SK-N-SH (cell line): ENCODE results near the gene PRR27. TPM values are rescaled to one million over a fixed set of nuclear protein-coding genes. Genes with fewer than 3 reads are reported as not detected.
"Not testable (repeated sequence)": the region's sequence is repeated elsewhere in the genome, so short reads cannot be mapped to it uniquely, and the experiment has no call there.

Experiments used
- CTCF ChIA-PET: fragments of 300-600, 350-600 bp; formaldehyde crosslinking; extraction: SDS; loops from one replicate; lab custom pipeline; 2021; lab: Yijun Ruan, JAX
- POLR2A ChIA-PET: fragments of 350-600 bp; sonication (Branson Sonifier 250); formaldehyde crosslinking; extraction: SDS; loops from one replicate; lab custom pipeline; 2020; ENCODE audit warnings: antibody characterized with exemption, inconsistent platforms; lab: Yijun Ruan, JAX
- DNase-seq: peaks from one replicate; pipeline ENCODE4 v3.0.0; 2012
- H2AFZ ChIP-seq: fragments of 200-600 bp; sonication (generic); 2 replicates; pipeline ENCODE4 v1.8.1; 2016; ENCODE audit warnings: antibody characterized with exemption, mild to moderate bottlenecking, low read depth
- H3F3A ChIP-seq: fragments of 200-600 bp; sonication (generic); replicated peaks from 2 replicates; pipeline ENCODE3; 2016; ENCODE audit warnings: antibody characterized with exemption, mild to moderate bottlenecking; ENCODE audit not compliant: insufficient read depth
- H3K27ac ChIP-seq, 2 experiments: fragments of 200-500 bp in 1 of 2; fragments of 200-600 bp in 1 of 2; sonication (Bioruptor generic) in 1 of 2; sonication (generic), shearing (Covaris generic) in 1 of 2; 2 replicates each; pipeline versions ENCODE4 v1.5.1 to v1.6.1; 2014 to 2016; ENCODE audit warnings: low read depth in 2 of 2, inconsistent platforms in 1 of 2, low read length in 1 of 2, mild to moderate bottlenecking in 1 of 2, mixed read lengths in 1 of 2
- H3K27me3 ChIP-seq: fragments of 200-600 bp; sonication (generic), shearing (Covaris generic); 2 replicates; pipeline ENCODE4 v1.6.1; 2016; ENCODE audit warnings: mixed run types; ENCODE audit not compliant: insufficient read depth
- H3K36me3 ChIP-seq, 2 experiments: fragments of 200-500 bp in 1 of 2; fragments of 200-600 bp in 1 of 2; sonication (Bioruptor generic) in 1 of 2; sonication (generic) in 1 of 2; replicated peaks in 1 of 2; 2 replicates each; pipeline versions ENCODE3 to v1.5.1; 2014 to 2016; ENCODE audit warnings: low read length in 1 of 2, mild to moderate bottlenecking in 1 of 2; ENCODE audit not compliant: insufficient read depth in 2 of 2, control insufficient read depth in 1 of 2
- H3K4me1 ChIP-seq, 2 experiments: fragments of 200-500 bp in 1 of 2; fragments of 200-600 bp in 1 of 2; sonication (Bioruptor generic) in 1 of 2; sonication (generic), shearing (Covaris generic) in 1 of 2; 2 replicates each; pipeline versions ENCODE4 v1.5.1 to v1.6.1; 2014 to 2016; ENCODE audit warnings: low read depth in 1 of 2, low read length in 1 of 2, mixed run types in 1 of 2; ENCODE audit not compliant: insufficient read depth in 2 of 2, control insufficient read depth in 1 of 2
- H3K4me2 ChIP-seq: fragments of 200-600 bp; sonication (generic), shearing (Covaris generic); 2 replicates; pipeline ENCODE4 v1.6.1; 2017; ENCODE audit warnings: mixed run types
- H3K4me3 ChIP-seq, 2 experiments: fragments of 200-500 bp in 1 of 2; fragments of 200-600 bp in 1 of 2; sonication (Bioruptor generic) in 1 of 2; sonication (generic), shearing (Covaris generic) in 1 of 2; 2 replicates each; pipeline versions ENCODE4 v1.5.1 to v1.8.1; 2014 to 2016; ENCODE audit warnings: low read depth in 2 of 2, inconsistent platforms in 1 of 2, low read length in 1 of 2, mild to moderate bottlenecking in 1 of 2, mixed read lengths in 1 of 2, moderate library complexity in 1 of 2
- H3K79me2 ChIP-seq: fragments of 200-600 bp; sonication (generic); 2 replicates; pipeline ENCODE4 v1.8.1; 2017; ENCODE audit warnings: mild to moderate bottlenecking; ENCODE audit not compliant: insufficient read depth
- H3K9ac ChIP-seq: fragments of 200-600 bp; sonication (generic); 2 replicates; pipeline ENCODE4 v1.6.1; 2017; ENCODE audit warnings: mixed run types
- H3K9me2 ChIP-seq: fragments of 200-600 bp; sonication (generic); 2 replicates; pipeline ENCODE4 v1.6.1; 2017; ENCODE audit warnings: mixed run types
- H3K9me3 ChIP-seq: fragments of 200-600 bp; sonication (generic); 2 replicates; pipeline ENCODE4 v1.6.1; 2017; ENCODE audit warnings: mixed run types, mild to moderate bottlenecking, moderate library complexity
- H4K20me1 ChIP-seq: fragments of 200-600 bp; sonication (generic); 2 replicates; pipeline ENCODE4 v1.6.1; 2017; ENCODE audit warnings: mild to moderate bottlenecking, mixed run types; ENCODE audit not compliant: insufficient read depth
- CHD2 ChIP-seq: fragments of 150-350 bp; IDR thresholded peaks from 2 replicates; pipeline ENCODE4 v1.6.1; 2018; ENCODE audit warnings: low read length; ENCODE audit not compliant: partially characterized antibody
- FOXJ3 ChIP-seq: sonication (generic); formaldehyde crosslinking; IDR thresholded peaks from 2 replicates; pipeline ENCODE4 v1.5.1; 2020; ENCODE audit warnings: mild to moderate bottlenecking, missing genetic modification reagents
- FOXM1 ChIP-seq: IDR thresholded peaks from 2 replicates; pipeline ENCODE4 v1.4.0; 2012; ENCODE audit warnings: low read depth, mild to moderate bottlenecking
- GABPA ChIP-seq: IDR thresholded peaks from 2 replicates; pipeline ENCODE4 v1.4.0; 2012; ENCODE audit warnings: low read depth, mild to moderate bottlenecking
- MXI1 ChIP-seq: IDR thresholded peaks from 2 replicates; pipeline ENCODE4 v1.6.1; 2012; ENCODE audit warnings: mild to moderate bottlenecking, low read depth, low read length, improper control_type of control experiment
- NRF1 ChIP-seq: IDR thresholded peaks from 2 replicates; pipeline ENCODE4 v1.6.1; 2012; ENCODE audit warnings: low read depth, mild to moderate bottlenecking, low read length
- RXRA ChIP-seq: IDR thresholded peaks from 2 replicates; pipeline ENCODE4 v1.4.0; 2012; ENCODE audit warnings: low read depth, mild to moderate bottlenecking, borderline replicate concordance
- SMC3 ChIP-seq: IDR thresholded peaks from 2 replicates; pipeline ENCODE4 v1.6.1; 2012; ENCODE audit warnings: low read depth, low read length, improper control_type of control experiment
- TAF1 ChIP-seq: IDR thresholded peaks from 2 replicates; pipeline ENCODE4 v1.6.1; 2012; ENCODE audit warnings: low read depth, mild to moderate bottlenecking, low read length, moderate library complexity, borderline replicate concordance
- TCF12 ChIP-seq: IDR thresholded peaks from 2 replicates; pipeline ENCODE4 v1.4.0; 2012
- WGBS: methylation state at CpG from one replicate; pipeline ENCODE4 v1.1.6; 2017; ENCODE audit warnings: low lambda C conversion rate; 5-methylcytosine and 5-hydroxymethylcytosine counted together
- polyA plus RNA-seq, 3 experiments: library from polyadenylated mRNA; depleted of rRNA; stranded (reverse); fragments of >200 nt; gene quantifications; 2 replicates each; pipeline ENCODE4 v1.2.3, GENCODE V29; 2012
- TF ChIP-seq, protein P1 (sequence below): fragments of 150-350 bp; IDR thresholded peaks from 2 replicates; pipeline ENCODE4 v1.6.1; 2017; ENCODE audit warnings: antibody characterized with exemption, low read length, low read depth, borderline replicate concordance
- TF ChIP-seq, protein P2 (sequence below): fragments of 150-350 bp; IDR thresholded peaks from 2 replicates; pipeline ENCODE4 v1.6.1; 2016; ENCODE audit warnings: mild to moderate bottlenecking, low read depth, low read length
- TF ChIP-seq, protein P3 (sequence below): fragments of 200-600 bp; sonication (generic); IDR thresholded peaks from 2 replicates; pipeline ENCODE4 v1.6.1; 2017; ENCODE audit warnings: antibody characterized with exemption, mild to moderate bottlenecking, moderate library complexity

Gene PRR27
- polyA plus RNA-seq, 1 of the 3 experiments (the other 2 are of a cell fraction): not detected

DNA sequence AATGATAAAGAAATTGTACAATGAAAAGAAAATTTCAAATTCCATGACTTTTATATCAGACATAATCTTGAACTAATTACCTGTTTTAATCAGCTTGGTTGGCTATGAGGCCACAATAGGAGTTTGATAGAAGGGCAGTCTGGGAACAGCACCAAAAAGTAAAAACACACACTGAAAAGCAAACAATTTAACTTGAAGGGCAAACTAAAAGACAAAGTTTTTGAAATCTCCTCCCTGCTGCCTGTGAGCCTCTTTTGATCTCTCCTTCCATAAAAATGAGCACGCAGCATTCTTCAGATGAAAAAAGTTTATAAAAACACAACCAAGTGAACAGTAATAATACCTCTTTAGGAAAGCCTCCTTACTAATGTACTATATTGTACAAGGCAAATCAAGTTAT is 49.6 kb downstream of the PRR27 start:
- no peak overlapping the region for H3K27ac ChIP-seq
- no peaks in the 10 kb centered on the region for H3K9me3 ChIP-seq
- WGBS: 23% methylated on average over 1 of the region's 1 CpG
- H3K4me3 ChIP-seq: no peak overlapping the region
- H3K27me3 ChIP-seq: no peaks in the 10 kb centered on the region
- H3K9me2 ChIP-seq: no peaks in the 10 kb centered on the region
- H3K4me1 ChIP-seq: no peaks in the 10 kb centered on the region
- H3K9ac ChIP-seq: no peak overlapping the region
- no peak overlapping the region for H2AFZ ChIP-seq
- ChIA-PET POLR2A (no interaction called here), CTCF (no interaction called here)
- H3F3A ChIP-seq: no peaks in the 10 kb centered on the region
- TF ChIP-seq TCF12 (no peak), GABPA (no peak), NRF1 (no peak), MXI1 (no peak), SMC3 (no peak), FOXM1 (no peak), TAF1 (no peak), CHD2 (no peak), FOXJ3 (CRISPR knock-in tag) (no peak), RXRA (no peak)
- TF ChIP-seq, protein P1, sequence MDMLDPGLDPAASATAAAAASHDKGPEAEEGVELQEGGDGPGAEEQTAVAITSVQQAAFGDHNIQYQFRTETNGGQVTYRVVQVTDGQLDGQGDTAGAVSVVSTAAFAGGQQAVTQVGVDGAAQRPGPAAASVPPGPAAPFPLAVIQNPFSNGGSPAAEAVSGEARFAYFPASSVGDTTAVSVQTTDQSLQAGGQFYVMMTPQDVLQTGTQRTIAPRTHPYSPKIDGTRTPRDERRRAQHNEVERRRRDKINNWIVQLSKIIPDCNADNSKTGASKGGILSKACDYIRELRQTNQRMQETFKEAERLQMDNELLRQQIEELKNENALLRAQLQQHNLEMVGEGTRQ: no peak
- TF ChIP-seq, protein P2, sequence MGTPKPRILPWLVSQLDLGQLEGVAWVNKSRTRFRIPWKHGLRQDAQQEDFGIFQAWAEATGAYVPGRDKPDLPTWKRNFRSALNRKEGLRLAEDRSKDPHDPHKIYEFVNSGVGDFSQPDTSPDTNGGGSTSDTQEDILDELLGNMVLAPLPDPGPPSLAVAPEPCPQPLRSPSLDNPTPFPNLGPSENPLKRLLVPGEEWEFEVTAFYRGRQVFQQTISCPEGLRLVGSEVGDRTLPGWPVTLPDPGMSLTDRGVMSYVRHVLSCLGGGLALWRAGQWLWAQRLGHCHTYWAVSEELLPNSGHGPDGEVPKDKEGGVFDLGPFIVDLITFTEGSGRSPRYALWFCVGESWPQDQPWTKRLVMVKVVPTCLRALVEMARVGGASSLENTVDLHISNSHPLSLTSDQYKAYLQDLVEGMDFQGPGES: no peak
- TF ChIP-seq, protein P3, sequence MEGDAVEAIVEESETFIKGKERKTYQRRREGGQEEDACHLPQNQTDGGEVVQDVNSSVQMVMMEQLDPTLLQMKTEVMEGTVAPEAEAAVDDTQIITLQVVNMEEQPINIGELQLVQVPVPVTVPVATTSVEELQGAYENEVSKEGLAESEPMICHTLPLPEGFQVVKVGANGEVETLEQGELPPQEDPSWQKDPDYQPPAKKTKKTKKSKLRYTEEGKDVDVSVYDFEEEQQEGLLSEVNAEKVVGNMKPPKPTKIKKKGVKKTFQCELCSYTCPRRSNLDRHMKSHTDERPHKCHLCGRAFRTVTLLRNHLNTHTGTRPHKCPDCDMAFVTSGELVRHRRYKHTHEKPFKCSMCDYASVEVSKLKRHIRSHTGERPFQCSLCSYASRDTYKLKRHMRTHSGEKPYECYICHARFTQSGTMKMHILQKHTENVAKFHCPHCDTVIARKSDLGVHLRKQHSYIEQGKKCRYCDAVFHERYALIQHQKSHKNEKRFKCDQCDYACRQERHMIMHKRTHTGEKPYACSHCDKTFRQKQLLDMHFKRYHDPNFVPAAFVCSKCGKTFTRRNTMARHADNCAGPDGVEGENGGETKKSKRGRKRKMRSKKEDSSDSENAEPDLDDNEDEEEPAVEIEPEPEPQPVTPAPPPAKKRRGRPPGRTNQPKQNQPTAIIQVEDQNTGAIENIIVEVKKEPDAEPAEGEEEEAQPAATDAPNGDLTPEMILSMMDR: no peak
- DNase-seq: no peak
- no peaks in the 10 kb centered on the region for H4K20me1 ChIP-seq
- H3K4me2 ChIP-seq: no peak overlapping the region
- no peaks in the 10 kb centered on the region for H3K36me3 ChIP-seq
- H3K79me2 ChIP-seq: no peaks in the 10 kb centered on the region

DNA sequence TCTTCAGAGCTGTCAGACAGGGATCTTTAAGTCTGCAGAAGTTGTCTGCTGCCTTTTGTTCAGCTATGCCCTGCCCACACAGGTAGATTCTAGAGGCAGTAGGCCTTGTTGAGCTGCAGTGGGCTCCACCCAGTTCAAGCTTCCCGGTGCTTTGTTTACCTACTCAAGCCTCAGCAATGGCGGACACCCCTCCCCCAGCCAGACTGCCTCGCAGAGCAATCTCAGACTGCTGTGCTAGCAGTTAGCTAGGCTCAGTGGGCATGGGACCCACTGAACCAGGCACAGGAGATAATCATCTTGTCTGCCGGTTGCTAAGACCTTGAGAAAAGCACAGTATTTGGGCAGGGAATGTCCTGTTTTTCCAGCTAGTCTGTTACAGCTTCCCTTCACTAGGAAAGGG is 58.7 kb downstream of the PRR27 start:
- H3F3A ChIP-seq, H3K27me3 ChIP-seq, H3K36me3 ChIP-seq, H3K9ac ChIP-seq, H3K9me2 ChIP-seq, CTCF ChIA-PET, H3K27ac ChIP-seq, H2AFZ ChIP-seq, H3K9me3 ChIP-seq, H4K20me1 ChIP-seq, H3K4me3 ChIP-seq, H3K4me2 ChIP-seq, POLR2A ChIA-PET, H3K4me1 ChIP-seq, DNase-seq, H3K79me2 ChIP-seq: not testable (repeated sequence)
- 40% methylated on average over 1 of the region's 4 CpGs for WGBS

Other genes starting within 250 kb of the PRR27 start
- gene CSN1S1, start 223.2 kb upstream of the PRR27 start, polyA plus RNA-seq (2012; rRNA removed): not detected in 2 replicates
- not detected in 2 replicates for gene CSN2, start 188.5 kb upstream of the PRR27 start, polyA plus RNA-seq (2012; rRNA removed)
- gene STATH, start 158.3 kb upstream of the PRR27 start, polyA plus RNA-seq (2012; rRNA removed): not detected in 2 replicates
- not detected in 2 replicates for gene HTN3, start 125.8 kb upstream of the PRR27 start, polyA plus RNA-seq (2012; rRNA removed)
- not detected in 2 replicates for gene HTN1, start 103.8 kb upstream of the PRR27 start, polyA plus RNA-seq (2012; rRNA removed)
- gene ODAM, start 41.5 kb downstream of the PRR27 start, polyA plus RNA-seq (2012; rRNA removed): not detected in 2 replicates
- not detected in 2 replicates for gene FDCSP, start 71.9 kb downstream of the PRR27 start, polyA plus RNA-seq (2012; rRNA removed)
- gene CSN3, start 88.4 kb downstream of the PRR27 start, polyA plus RNA-seq (2012; rRNA removed): not detected in 2 replicates
- not detected in 2 replicates for gene CABS1, start 180.7 kb downstream of the PRR27 start, polyA plus RNA-seq (2012; rRNA removed)
- gene SMR3A, start 206.5 kb downstream of the PRR27 start, polyA plus RNA-seq (2012; rRNA removed): not detected in 2 replicates
- not detected in 2 replicates for gene SMR3B, start 228.9 kb downstream of the PRR27 start, polyA plus RNA-seq (2012; rRNA removed)
- not detected in 2 replicates for gene OPRPN, start 243.7 kb downstream of the PRR27 start, polyA plus RNA-seq (2012; rRNA removed)